HCT116 (cell line): Measurements from ENCODE around the gene NRXN2. TPM values are rescaled to one million over a fixed set of nuclear protein-coding genes. Genes with fewer than 3 reads are reported as not detected.

Experiments
- ATAC-seq: fragments of 200-7000 bp; cut with Tn5 transposase; 2 replicates; pipeline ENCODE4 v1.9.1; 2020; ENCODE audit warnings: mild to moderate bottlenecking, moderate library complexity
- BruUV-seq: library from RNA; stranded (reverse); fragments of 400-500 nt; replicated peaks from 2 replicates; lab custom pipeline; 2021; lab: Mats Ljungman, UMichigan
- CTCF ChIA-PET: fragments of 300-600 bp; sonication (Branson Sonifier 250); formaldehyde crosslinking; loops from one replicate; lab custom pipeline; 2021; ENCODE audit warnings: antibody characterized with exemption; lab: Charles Lee
- POLR2A ChIA-PET: fragments of 300-600, 350-600 bp; sonication (Branson Sonifier 250); formaldehyde crosslinking; loops from one replicate; lab custom pipeline; 2021; ENCODE audit warnings: antibody characterized with exemption; lab: Charles Lee
- RAD21 ChIA-PET, 2 experiments: fragments of 300-600 bp; sonication (Branson Sonifier 250); formaldehyde crosslinking; loops; one replicate each; lab custom pipeline; 2023; ENCODE audit warnings: low total read pairs in 2 of 2; ENCODE audit not compliant: uncharacterized antibody in 2 of 2, unreplicated experiment in 2 of 2, low non-redundant PET in 1 of 2; lab: Charles Lee
- DNase-seq: peaks from one replicate; pipeline ENCODE4 v3.0.0-alpha.2; 2010; ENCODE audit warnings: low read depth, low spot score
- H2AFZ ChIP-seq: fragments of 200-600 bp; shearing (Covaris generic), sonication (generic); 2 replicates; pipeline ENCODE4 v1.6.1; 2017; ENCODE audit warnings: low read depth, mixed run types, mixed read lengths, antibody characterized with exemption, low read length; ENCODE audit not compliant: poor library complexity, severe bottlenecking
- H3K27ac ChIP-seq: 2 replicates; pipeline ENCODE4 v1.5.1; 2012; ENCODE audit warnings: low read depth, low read length
- H3K27me3 ChIP-seq: fragments of 200-600 bp; sonication (generic); 2 replicates; pipeline ENCODE4 v1.6.1; 2016; ENCODE audit warnings: mixed run types, low read length, mixed read lengths; ENCODE audit not compliant: insufficient read depth
- H3K36me3 ChIP-seq, 2 experiments: fragments of 200-500 bp in 1 of 2; fragments of 200-600 bp in 1 of 2; sonication (Bioruptor generic) in 1 of 2; sonication (generic) in 1 of 2; 2 replicates each; pipeline versions ENCODE4 v1.5.1 to v1.6.1; 2014 to 2016; ENCODE audit warnings: low read length in 2 of 2, inconsistent platforms in 1 of 2, mixed read lengths in 1 of 2, mixed run types in 1 of 2; ENCODE audit not compliant: insufficient read depth in 2 of 2, control insufficient read depth in 1 of 2
- H3K4me1 ChIP-seq, 2 experiments: fragments of 200-600 bp in 1 of 2; sonication (generic) in 1 of 2; 2 replicates each; pipeline versions ENCODE4 v1.5.1 to v1.6.1; 2012 to 2017; ENCODE audit warnings: low read length in 2 of 2, inconsistent platforms in 1 of 2, mild to moderate bottlenecking in 1 of 2, mixed read lengths in 1 of 2, mixed run types in 1 of 2, moderate library complexity in 1 of 2; ENCODE audit not compliant: insufficient read depth in 2 of 2, control insufficient read depth in 1 of 2
- H3K4me2 ChIP-seq: fragments of 200-600 bp; sonication (generic); 2 replicates; pipeline ENCODE4 v1.6.1; 2017; ENCODE audit warnings: mixed run types, low read length, mixed read lengths
- H3K4me3 ChIP-seq, 2 experiments: fragments of 200-600 bp in 1 of 2; sonication (generic) in 1 of 2; replicated peaks in 1 of 2; 2 replicates each; pipeline ENCODE4 v1.5.1; 2011 to 2016; ENCODE audit warnings: low read length in 2 of 2, control low read depth in 1 of 2, low read depth in 1 of 2, mild to moderate bottlenecking in 1 of 2, mixed read lengths in 1 of 2, mixed run types in 1 of 2
- H3K79me2 ChIP-seq: fragments of 200-600 bp; sonication (generic); 2 replicates; pipeline ENCODE4 v1.6.1; 2017; ENCODE audit warnings: mild to moderate bottlenecking, mixed run types, low read length, moderate library complexity, mixed read lengths; ENCODE audit not compliant: insufficient read depth
- H3K9ac ChIP-seq: fragments of 200-600 bp; sonication (generic); 2 replicates; pipeline ENCODE4 v1.6.1; 2016; ENCODE audit warnings: low read length, mixed read lengths
- H3K9me2 ChIP-seq: fragments of 200-600 bp; sonication (generic), shearing (Covaris generic); 2 replicates; pipeline ENCODE4 v1.6.1; 2017; ENCODE audit warnings: mixed run types, mild to moderate bottlenecking, moderate library complexity; ENCODE audit not compliant: insufficient read depth
- H3K9me3 ChIP-seq, 2 experiments: fragments of 200-500 bp in 1 of 2; fragments of 200-600 bp in 1 of 2; sonication (Bioruptor generic) in 1 of 2; sonication (generic) in 1 of 2; 2 replicates each; pipeline ENCODE4 v1.6.1; 2014 to 2017; ENCODE audit warnings: low read length in 2 of 2, mixed read lengths in 2 of 2, inconsistent platforms in 1 of 2, low read depth in 1 of 2, mild to moderate bottlenecking in 1 of 2, mixed run types in 1 of 2, moderate library complexity in 1 of 2; ENCODE audit not compliant: control insufficient read depth in 1 of 2, insufficient read depth in 1 of 2
- H4K20me1 ChIP-seq: fragments of 200-600 bp; sonication (generic), shearing (Covaris generic); 2 replicates; pipeline ENCODE4 v1.6.1; 2017; ENCODE audit warnings: mixed run types, mild to moderate bottlenecking, moderate library complexity; ENCODE audit not compliant: insufficient read depth
- ATF3 ChIP-seq: IDR thresholded peaks from 2 replicates; pipeline ENCODE4 v1.6.1; 2012
- CBX3 ChIP-seq: IDR thresholded peaks from 2 replicates; pipeline ENCODE4 v1.6.1; 2012; ENCODE audit warnings: low read depth
- EGR1 ChIP-seq: IDR thresholded peaks from 2 replicates; pipeline ENCODE4 v1.6.1; 2012; ENCODE audit warnings: low read depth
- ELF1 ChIP-seq: IDR thresholded peaks from 2 replicates; pipeline ENCODE4 v1.6.1; 2012; ENCODE audit warnings: low read depth, borderline replicate concordance
- FOSL1 ChIP-seq: IDR thresholded peaks from 2 replicates; pipeline ENCODE4 v1.6.1; 2012; ENCODE audit warnings: low read depth
- JUND ChIP-seq: IDR thresholded peaks from 2 replicates; pipeline ENCODE4 v1.6.1; 2012
- POLR2A ChIP-seq: IDR thresholded peaks from 2 replicates; pipeline ENCODE4 v1.7.0; 2011; ENCODE audit warnings: borderline replicate concordance; ENCODE audit not compliant: insufficient read depth, insufficient read length; ENCODE audit errors: extremely low read depth
- RAD21 ChIP-seq: IDR thresholded peaks from 2 replicates; pipeline ENCODE4 v1.6.1; 2012; ENCODE audit warnings: low read depth, mild to moderate bottlenecking
- SRF ChIP-seq: IDR thresholded peaks from 2 replicates; pipeline ENCODE4 v1.6.1; 2012; ENCODE audit warnings: low read depth
- TCF7L2 ChIP-seq: IDR thresholded peaks from 2 replicates; pipeline ENCODE4 v1.7.0; 2011; ENCODE audit warnings: borderline replicate concordance, inconsistent platforms; ENCODE audit not compliant: insufficient read depth, insufficient read length; ENCODE audit errors: extremely low read depth
- ZFX ChIP-seq: fragments of 450-650 bp; IDR thresholded peaks from 2 replicates; pipeline ENCODE4 v1.6.1; 2017
- ZNF274 ChIP-seq: fragments of 200-500 bp; sonication (Bioruptor generic); IDR thresholded peaks from 2 replicates; pipeline ENCODE4 v1.6.1; 2014; ENCODE audit warnings: mild to moderate bottlenecking, low read depth, low read length, inconsistent platforms
- intact Hi-C: fragments of 100-400 bp; cut with micrococcal nuclease; formaldehyde crosslinking; loops from 2 replicates; pipeline ENCODE4 v1.10.0; 2022
- total RNA-seq: library from RNA; stranded (reverse); gene quantifications from one replicate; pipeline ENCODE4 v1.2.1, GENCODE V29; 2021; ENCODE audit not compliant: unreplicated experiment
- TF ChIP-seq, protein P1 (sequence below): IDR thresholded peaks from 2 replicates; pipeline ENCODE4 v1.6.1; 2012

Gene NRXN2
- total RNA-seq, 1 experiment from 2014 or later, result 1.5 TPM

DNA sequence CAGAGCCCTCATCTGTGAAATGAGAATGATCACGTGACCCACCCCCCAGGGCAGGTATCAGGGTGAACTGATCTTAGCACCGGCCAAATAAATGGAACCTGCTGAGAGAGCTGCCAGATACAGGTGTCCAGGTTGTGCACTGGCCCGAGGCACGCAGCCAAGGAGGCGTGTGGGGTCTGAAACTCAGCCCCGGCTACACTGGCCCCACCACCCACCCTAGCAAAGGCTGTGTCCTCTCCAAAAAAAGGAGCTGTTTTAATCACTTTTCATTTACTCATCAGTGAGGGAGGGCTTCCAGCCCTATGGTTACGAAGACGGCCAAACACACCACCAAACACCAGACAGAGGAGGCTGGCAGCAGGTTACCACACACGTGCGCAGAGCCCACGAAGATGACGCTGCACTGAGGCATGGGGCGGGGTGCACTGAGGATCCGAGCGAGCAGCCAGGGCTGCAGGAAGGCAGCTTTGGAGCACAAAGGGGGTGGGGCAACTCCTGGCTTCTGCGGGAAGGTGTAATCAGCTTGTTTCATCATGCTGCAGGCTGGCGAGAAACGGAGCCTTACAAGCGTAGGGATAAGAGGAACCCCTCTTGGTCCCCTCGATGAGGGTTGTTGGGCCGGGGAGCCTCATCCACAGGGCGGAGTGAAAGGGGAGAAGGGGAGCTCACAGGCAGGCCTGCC is 151.4 kb downstream of the NRXN2 start:
- Histone ChIP-seq H3K36me3 (no peaks in the 10 kb centered on the region), H3K9me3 (no peaks in the 10 kb centered on the region), H3K4me3 (no peak overlapping the region), H3K79me2 (no peaks in the 10 kb centered on the region), H3K27ac (no peak overlapping the region), H3K4me1 (peaks cover 3 to 7% of the 10 kb centered on the region in 2 experiments; a peak in 3 of 4 replicates), H3K27me3 (no peaks in the 10 kb centered on the region), H4K20me1 (no peaks in the 10 kb centered on the region), H3K9ac (no peak overlapping the region), H3K4me2 (no peak overlapping the region)
- BruUV-seq, result no TSS peak
- ChIA-PET RAD21 (no interaction called here), POLR2A (no interaction called here), CTCF (interaction anchor here (1.2 kb wide), 1 partner anchor 78 kb away, joined by 3 read pairs; no protein-coding TSS in a partner anchor)
- no peak for DNase-seq
- intact Hi-C loops, result no loop called here
- no peak for TF ChIP-seq ZFX
- TF ChIP-seq FOSL1, result no peak
- no peak for TF ChIP-seq TCF7L2
- no peak for TF ChIP-seq EGR1
- TF ChIP-seq ZNF274, result no peak
- TF ChIP-seq ATF3, result no peak
- TF ChIP-seq, protein P1, sequence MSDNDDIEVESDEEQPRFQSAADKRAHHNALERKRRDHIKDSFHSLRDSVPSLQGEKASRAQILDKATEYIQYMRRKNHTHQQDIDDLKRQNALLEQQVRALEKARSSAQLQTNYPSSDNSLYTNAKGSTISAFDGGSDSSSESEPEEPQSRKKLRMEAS, result no peak
- no peak for TF ChIP-seq RAD21
- TF ChIP-seq JUND, result no peak
- no peak for TF ChIP-seq CBX3
- TF ChIP-seq, all 23 proteins: peak for 0
- no peak for ATAC-seq
- no peak overlapping the region for H2AFZ ChIP-seq
- no peaks in the 10 kb centered on the region for H3K9me2 ChIP-seq

DNA sequence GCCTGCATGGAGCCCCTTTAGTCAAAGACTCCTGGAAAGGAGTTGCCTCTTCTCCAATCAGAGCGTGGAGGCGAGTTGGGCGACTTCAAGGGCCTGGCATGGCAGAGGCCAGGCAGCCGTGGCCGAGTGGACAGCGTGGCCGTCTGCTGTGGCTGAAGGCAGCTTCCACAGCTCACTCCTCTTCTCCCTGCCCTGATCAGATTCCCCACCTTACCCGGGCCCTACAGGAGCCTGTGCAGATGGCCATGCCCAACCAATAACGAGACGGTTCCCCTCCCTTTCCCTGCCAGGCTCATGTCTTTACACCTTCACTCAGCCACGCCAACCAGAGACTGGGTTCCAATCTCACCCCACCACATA is 152.0 kb downstream of the NRXN2 start:
- H3K4me1 ChIP-seq, result peaks cover 8 to 13% of the 10 kb centered on the region in 2 experiments
- TF ChIP-seq SRF (no peak), ELF1 (no peak), FOSL1 (no peak), POLR2A (no peak), TCF7L2 (no peak)
- TF ChIP-seq, all 23 proteins: peak for 0
- Histone ChIP-seq H3K27me3 (no peaks in the 10 kb centered on the region), H2AFZ (no peak overlapping the region), H3K9ac (no peak overlapping the region), H3K9me3 (no peaks in the 10 kb centered on the region), H3K36me3 (no peaks in the 10 kb centered on the region), H4K20me1 (no peaks in the 10 kb centered on the region), H3K4me2 (no peak overlapping the region), H3K79me2 (no peaks in the 10 kb centered on the region), H3K27ac (no peak overlapping the region), H3K4me3 (no peak overlapping the region), H3K9me2 (no peaks in the 10 kb centered on the region)
- RAD21 ChIA-PET, result no interaction called here
- ATAC-seq, result no peak
- intact Hi-C loops, result no loop called here
- DNase-seq, result no peak
- CTCF ChIA-PET, result no interaction called here
- POLR2A ChIA-PET, result no interaction called here
- no TSS peak for BruUV-seq
